GM12891 (cell line): Measurements from ENCODE around the gene KLHL10.

ENCODE experiments used
- POLR2A ChIP-seq: IDR thresholded peaks from 2 replicates; pipeline ENCODE4 v1.6.1; 2011; ENCODE audit warnings: low read depth, low read length, control low read depth
- POLR2AphosphoS5 ChIP-seq: IDR thresholded peaks from 2 replicates; pipeline ENCODE4 v1.6.1; 2011; ENCODE audit warnings: low read depth, low read length, control low read depth

DNA sequence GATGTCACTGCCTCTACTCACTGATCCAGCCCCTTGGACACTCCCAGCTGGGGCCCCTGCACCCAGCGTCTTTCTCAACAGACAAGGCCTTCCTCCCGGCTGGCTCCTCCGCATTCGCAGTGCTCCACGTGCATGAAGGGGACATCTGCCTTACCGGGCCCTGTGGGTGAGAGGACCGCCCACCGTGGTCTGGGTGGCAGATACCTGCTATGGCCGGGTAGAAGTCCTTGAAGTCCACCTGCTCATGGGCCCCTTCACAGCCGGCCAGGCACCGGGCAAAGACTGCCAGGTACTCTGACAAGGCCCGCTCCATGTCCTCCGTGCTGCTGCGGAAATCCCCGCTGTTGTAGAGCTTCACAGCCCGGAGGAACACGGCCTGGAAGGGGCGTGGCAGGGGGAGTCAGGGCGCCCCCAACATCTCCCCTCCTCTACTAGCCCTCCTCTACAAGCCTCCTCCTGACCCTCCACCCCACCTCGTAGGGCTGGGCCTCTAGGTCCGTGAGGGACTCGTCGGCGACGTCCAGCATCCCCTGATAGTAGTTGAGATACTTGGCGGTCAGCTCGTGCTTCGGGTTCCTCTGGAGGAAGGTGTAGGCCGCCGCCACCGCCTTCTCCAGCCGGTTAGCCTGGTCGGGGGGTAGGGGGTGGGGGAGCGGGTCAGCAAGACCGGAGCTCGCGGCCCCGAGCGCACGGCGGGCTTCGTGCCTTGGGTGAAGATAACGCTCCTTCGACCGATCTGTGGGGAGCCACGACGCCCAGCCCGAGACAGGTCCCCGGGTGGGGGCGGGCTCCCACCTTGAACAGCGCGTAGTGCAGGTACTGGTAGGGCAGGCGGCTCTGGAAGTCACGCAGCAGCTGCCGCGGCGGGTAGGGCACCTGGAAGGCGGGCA is 26.7 kb upstream of the KLHL10 start:
- TF ChIP-seq POLR2AphosphoS5 (no peak), POLR2A (no peak)
